ENCODE measurements around the gene TXK.

- TF ChIP-seq CTCF (conservative IDR thresholded peaks at IDR 0.05; ENCODE audit: low read length), result no peak
- no peak for TF ChIP-seq EZH2phosphoT487 (IDR thresholded peaks at IDR 0.05; ENCODE audit: borderline replicate concordance)
These were observed 94.5 kb downstream of the TXK start for GRCh38 chr4:48039561-48039960.
